Gastrocnemius medialis (tissue), 4 donors: Measurements from ENCODE around the gene SUGCT. TPM values are rescaled to one million over a fixed set of nuclear protein-coding genes. Genes with fewer than 3 reads are reported as not detected.

Experiments
- ATAC-seq, 2 donors: fragments of 150-250 bp; one replicate each; pipeline ENCODE4 v1.9.1; 2016
- DNase-seq, 2 donors: peaks; one replicate each; pipeline ENCODE4 v3.0.0-alpha.2; 2019
- H3K27ac ChIP-seq, 4 donors: fragments of 200-600 bp; sonication (generic); 1 replicate in 1 of 4; 2 replicates in 3 of 4; pipeline ENCODE4 v1.5.1; 2016 to 2018; ENCODE audit warnings: mild to moderate bottlenecking in 2 of 4, moderate library complexity in 1 of 4
- H3K27me3 ChIP-seq, 3 donors: fragments of 200-600 bp; sonication (generic) in 2 of 3; 1 replicate in 1 of 3; 2 replicates in 2 of 3; pipeline versions ENCODE4 v1.5.1 to v1.6.0; 2016 to 2019; ENCODE audit warnings: mild to moderate bottlenecking in 1 of 3, moderate library complexity in 1 of 3
- H3K36me3 ChIP-seq, 2 donors: fragments of 200-600 bp; sonication (generic) in 1 of 2; one replicate each; pipeline ENCODE4 v1.5.1; 2017 to 2018
- H3K4me1 ChIP-seq, 2 donors: fragments of 200-600 bp; sonication (generic) in 1 of 2; one replicate each; pipeline ENCODE4 v1.5.1; 2016 to 2017; ENCODE audit warnings: mild to moderate bottlenecking in 2 of 2
- H3K4me3 ChIP-seq, 4 donors: fragments of 200-600 bp; sonication (generic) in 3 of 4; 1 replicate in 1 of 4; 2 replicates in 3 of 4; pipeline ENCODE4 v1.5.1; 2016 to 2019; ENCODE audit warnings: mild to moderate bottlenecking in 2 of 4
- H3K9me3 ChIP-seq, 3 donors: fragments of 200-600 bp; sonication (generic) in 2 of 3; 1 replicate in 1 of 3; 2 replicates in 2 of 3; pipeline ENCODE4 v1.5.1; 2016 to 2019
- CTCF ChIP-seq, 5 experiments: fragments of 450-650 bp in 3 of 5; fragments of 200-600 bp in 2 of 5; sonication (generic) in 2 of 5; IDR thresholded peaks in 4 of 5; conservative IDR thresholded peaks in 1 of 5; 1 replicate in 4 of 5; 2 replicates in 1 of 5; pipeline ENCODE4 v1.5.1; 2016 to 2019; ENCODE audit warnings: antibody characterized with exemption in 5 of 5, mild to moderate bottlenecking in 3 of 5, moderate library complexity in 3 of 5
- POLR2A ChIP-seq, 2 donors: fragments of 450-650 bp; IDR thresholded peaks; one replicate each; pipeline ENCODE4 v1.6.1; 2017; ENCODE audit warnings: antibody characterized with exemption in 2 of 2, mild to moderate bottlenecking in 2 of 2, moderate library complexity in 2 of 2
- in situ Hi-C, 4 donors: fragments of 200-750 bp; cut with MboI; loops; one replicate each; pipeline versions ENCODE4 v1.15.0 to v1.8.0; 2017; ENCODE audit warnings: low sequenced_read_pairs in 4 of 4
- intact Hi-C: fragments of 100-400 bp; cut with DNase I; formaldehyde crosslinking; loops from one replicate; pipeline ENCODE4 v1.15.1; 2023; ENCODE audit warnings: low total_unique reads
- total RNA-seq, 4 donors: library from RNA; depleted of rRNA; stranded (reverse); fragments of >200 nt; gene quantifications; one replicate each; pipeline versions ENCODE4 v1.1.0 to v1.2.3, GENCODE V29; 2016

The SUGCT gene
- total RNA-seq, 4 donors from 2014 or later, result 2.3 to 3.5 (median 2.9) TPM

GRCh38 chr7:40374575-40374974, 239.8 kb downstream of the SUGCT start:
- intact Hi-C loops, result no loop called here
- no peak for ATAC-seq
- in situ Hi-C loops, result no loop called here

GRCh38 chr7:40380111-40380510, 245.3 kb downstream of the SUGCT start:
- ATAC-seq, result no peak
- no peaks in the 10 kb centered on the region for H3K36me3 ChIP-seq

More at GRCh38 chr7:40374575-40374974, 239.8 kb downstream of the SUGCT start:
- H3K27ac ChIP-seq, result no peak overlapping the region
- H3K9me3 ChIP-seq, result no peaks in the 10 kb centered on the region
- no peak for DNase-seq
- TF ChIP-seq CTCF (IDR thresholded peaks at IDR 0.05 in 4 of 5, conservative IDR thresholded peaks at IDR 0.05 in 1 of 5) (no peak), POLR2A (IDR thresholded peaks at IDR 0.05) (no peak)
- H3K4me1 ChIP-seq, result no peaks in the 10 kb centered on the region
- no peaks in the 10 kb centered on the region for H3K36me3 ChIP-seq
- H3K27me3 ChIP-seq, result no peaks in the 10 kb centered on the region
- H3K4me3 ChIP-seq, result no peak overlapping the region

GRCh38 chr7:40382145-40382544, 247.3 kb downstream of the SUGCT start:
- TF ChIP-seq CTCF (IDR thresholded peaks at IDR 0.05 in 4 of 5, conservative IDR thresholded peaks at IDR 0.05 in 1 of 5), result no peak
- no peak for TF ChIP-seq POLR2A (IDR thresholded peaks at IDR 0.05)
- Histone ChIP-seq H3K27me3 (no peaks in the 10 kb centered on the region), H3K27ac (no peak overlapping the region), H3K4me1 (no peaks in the 10 kb centered on the region), H3K9me3 (no peaks in the 10 kb centered on the region), H3K4me3 (no peak overlapping the region), H3K36me3 (no peaks in the 10 kb centered on the region)
- ATAC-seq (no peak), DNase-seq (no peak)
- intact Hi-C loops (no loop called here), in situ Hi-C loops (no loop called here)

More at GRCh38 chr7:40380111-40380510, 245.3 kb downstream of the SUGCT start:
- H3K27me3 ChIP-seq, result no peaks in the 10 kb centered on the region
- no peaks in the 10 kb centered on the region for H3K4me1 ChIP-seq
- intact Hi-C loops, result no loop called here
- H3K27ac ChIP-seq, result no peak overlapping the region
- no peak for DNase-seq
- no peaks in the 10 kb centered on the region for H3K9me3 ChIP-seq
- in situ Hi-C loops, result no loop called here
- no peak overlapping the region for H3K4me3 ChIP-seq
- TF ChIP-seq POLR2A (IDR thresholded peaks at IDR 0.05) (no peak), CTCF (IDR thresholded peaks at IDR 0.05 in 4 of 5, conservative IDR thresholded peaks at IDR 0.05 in 1 of 5) (no peak)

GRCh38 chr7:40393660-40394059, 258.9 kb downstream of the SUGCT start:
- intact Hi-C loops, result no loop called here

More at GRCh38 chr7:40393660-40394059, 258.9 kb downstream of the SUGCT start:
- no peak for TF ChIP-seq POLR2A (IDR thresholded peaks at IDR 0.05)
- TF ChIP-seq CTCF (IDR thresholded peaks at IDR 0.05 in 4 of 5, conservative IDR thresholded peaks at IDR 0.05 in 1 of 5), result no peak
- DNase-seq, result no peak
- Histone ChIP-seq H3K27ac (no peak overlapping the region), H3K36me3 (no peaks in the 10 kb centered on the region), H3K27me3 (no peaks in the 10 kb centered on the region), H3K4me1 (no peaks in the 10 kb centered on the region), H3K9me3 (no peaks in the 10 kb centered on the region), H3K4me3 (no peak overlapping the region)
- in situ Hi-C loops, result no loop called here
- ATAC-seq, result no peak
